CD14-positive monocyte (primary cell): Measurements from ENCODE around the gene GALNS. TPM values are rescaled to one million over a fixed set of nuclear protein-coding genes. Genes with fewer than 3 reads are reported as not detected.

Experiments used
- DNase-seq, 3 donors: peaks; one replicate each; pipeline ENCODE4 v3.0.0-alpha.2; 2011 to 2022
- H2AFZ ChIP-seq: 2 replicates; pipeline ENCODE4 v1.6.0; 2012; ENCODE audit warnings: mild to moderate bottlenecking, low read depth, low read length, inconsistent platforms; ENCODE audit not compliant: insufficient read depth, poor library complexity, severe bottlenecking
- H3K27ac ChIP-seq, 2 donors: 1 replicate in 1 of 2; 2 replicates in 1 of 2; pipeline ENCODE4 v1.5.1; 2012 to 2013; ENCODE audit warnings: low read length in 2 of 2, control low read depth in 1 of 2, inconsistent platforms in 1 of 2, low read depth in 1 of 2, mild to moderate bottlenecking in 1 of 2
- H3K27me3 ChIP-seq, 2 donors: one replicate each; pipeline versions ENCODE4 v1.6.0 to v1.6.1; 2011 to 2013; ENCODE audit warnings: low read length in 2 of 2; ENCODE audit not compliant: control insufficient read depth in 2 of 2, insufficient read depth in 2 of 2
- H3K36me3 ChIP-seq, 2 donors: replicated peaks in 1 of 2; 1 replicate in 1 of 2; 2 replicates in 1 of 2; pipeline versions ENCODE4 v1.5.1 to v1.6.1; 2012 to 2013; ENCODE audit warnings: low read length in 2 of 2, control low read depth in 1 of 2, inconsistent platforms in 1 of 2, mild to moderate bottlenecking in 1 of 2; ENCODE audit not compliant: insufficient read depth in 2 of 2, control insufficient read depth in 1 of 2
- H3K4me1 ChIP-seq, 2 donors: 1 replicate in 1 of 2; 2 replicates in 1 of 2; pipeline versions ENCODE4 v1.5.1 to v1.6.1; 2012 to 2013; ENCODE audit warnings: low read length in 2 of 2, control low read depth in 1 of 2, inconsistent platforms in 1 of 2, mild to moderate bottlenecking in 1 of 2, moderate library complexity in 1 of 2; ENCODE audit not compliant: insufficient read depth in 2 of 2, control insufficient read depth in 1 of 2
- H3K4me2 ChIP-seq: replicated peaks from 2 replicates; pipeline ENCODE3; 2012; ENCODE audit warnings: low read length, moderate library complexity, mild to moderate bottlenecking; ENCODE audit not compliant: poor library complexity, severe bottlenecking; ENCODE audit errors: extremely low read depth
- H3K4me3 ChIP-seq, 3 experiments: fragments of 200-600 bp in 1 of 3; sonication (generic) in 1 of 3; replicated peaks in 1 of 3; 1 replicate in 2 of 3; 2 replicates in 1 of 3; pipeline ENCODE4 v1.5.1; 2011 to 2013; ENCODE audit warnings: low read length in 3 of 3, mild to moderate bottlenecking in 3 of 3, control low read depth in 2 of 3, low read depth in 2 of 3, inconsistent platforms in 1 of 3, moderate library complexity in 1 of 3
- H3K79me2 ChIP-seq: 2 replicates; pipeline ENCODE4 v1.6.0; 2012; ENCODE audit warnings: mild to moderate bottlenecking, control low read depth, inconsistent platforms, low read length, moderate library complexity; ENCODE audit not compliant: insufficient read depth
- H3K9ac ChIP-seq: 2 replicates; pipeline ENCODE4 v1.6.0; 2017; ENCODE audit warnings: low read length, mild to moderate bottlenecking; ENCODE audit not compliant: insufficient read depth, poor library complexity, severe bottlenecking
- H3K9me3 ChIP-seq, 2 donors: replicated peaks in 1 of 2; 1 replicate in 1 of 2; 2 replicates in 1 of 2; pipeline versions ENCODE4 v1.5.1 to v1.6.1; 2012 to 2013; ENCODE audit warnings: low read length in 2 of 2, control low read depth in 1 of 2; ENCODE audit not compliant: control insufficient read depth in 1 of 2, insufficient read depth in 1 of 2
- H4K20me1 ChIP-seq: 2 replicates; pipeline ENCODE4 v1.6.0; 2012; ENCODE audit warnings: mild to moderate bottlenecking, low read length, control low read depth, moderate library complexity; ENCODE audit not compliant: insufficient read depth
- H3K27ac Mint-ChIP-seq, 7 donors: one replicate each; pipeline ENCODE4 v1.8.0; 2020; ENCODE audit warnings: mild to moderate bottlenecking in 7 of 7, mixed read lengths in 7 of 7, moderate library complexity in 6 of 7, inconsistent platforms in 2 of 7
- H3K27me3 Mint-ChIP-seq, 3 donors: one replicate each; pipeline ENCODE4 v1.8.0; 2021 to 2022; ENCODE audit warnings: low read depth in 3 of 3, mild to moderate bottlenecking in 3 of 3, mixed read lengths in 3 of 3, moderate library complexity in 3 of 3, inconsistent platforms in 1 of 3
- H3K36me3 Mint-ChIP-seq, 2 donors: one replicate each; pipeline ENCODE4 v1.8.0; 2020; ENCODE audit warnings: mixed read lengths in 2 of 2, inconsistent platforms in 1 of 2, mild to moderate bottlenecking in 1 of 2
- H3K4me1 Mint-ChIP-seq: one replicate; pipeline ENCODE4 v1.8.0; 2020; ENCODE audit warnings: mild to moderate bottlenecking, mixed read lengths
- H3K4me3 Mint-ChIP-seq, 2 donors: one replicate each; pipeline ENCODE4 v1.8.0; 2020; ENCODE audit warnings: mild to moderate bottlenecking in 2 of 2, mixed read lengths in 2 of 2, moderate library complexity in 1 of 2
- H3K9me3 Mint-ChIP-seq, 7 donors: one replicate each; pipeline ENCODE4 v1.8.0; 2020 to 2022; ENCODE audit warnings: mixed read lengths in 7 of 7, mild to moderate bottlenecking in 6 of 7, moderate library complexity in 6 of 7, inconsistent platforms in 2 of 7
- WGBS: methylation state at CpG from one replicate; pipeline ENCODE4 v1.1.5; 2013; ENCODE audit warnings: missing lambda C conversion rate; ENCODE audit not compliant: insufficient coverage; 5-methylcytosine and 5-hydroxymethylcytosine counted together
- intact Hi-C, 2 donors: fragments of 100-400 bp; cut with micrococcal nuclease; formaldehyde crosslinking; loops; one replicate each; pipeline versions ENCODE4 v1.15.0 to v1.15.1; 2023
- polyA plus RNA-seq, 3 donors: library from polyadenylated mRNA; depleted of rRNA in 1 of 3; unstranded in 2 of 3; stranded (reverse) in 1 of 3; fragments of 300-500 nt in 2 of 3; fragments of >200 nt in 1 of 3; fragmentation: Illumina TruSeq in 2 of 3; gene quantifications; 1 replicate in 2 of 3; 2 replicates in 1 of 3; pipeline ENCODE4 v1.2.3, GENCODE V29; 2012 to 2021
- TF ChIP-seq, protein P1 (sequence below): fragments of 200-600 bp; IDR thresholded peaks from one replicate; pipeline ENCODE4 v1.8.0; 2022; ENCODE audit warnings: antibody characterized with exemption, mild to moderate bottlenecking

GALNS gene
- polyA plus RNA-seq, 3 donors: 20.2 to 34.4 (median 32.2) TPM

GRCh38 chr16:88854306-88855111 is 2.2 kb downstream of the GALNS start:
- peaks cover 72% of the 10 kb centered on the region for H4K20me1 ChIP-seq
- H3K79me2 ChIP-seq: peaks cover 49% of the 10 kb centered on the region
- Mint-ChIP-seq H3K27me3 (peaks cover 0 to 2% (median 0%) of the 10 kb centered on the region in 3 donors), H3K36me3 (peaks cover 25 to 42% of the 10 kb centered on the region in 2 donors), H3K9me3 (peaks cover 0 to 2% (median 0%) of the 10 kb centered on the region in 7 donors), H3K4me1 (peaks cover 58% of the 10 kb centered on the region), H3K4me3 (peak overlapping the region; percentile 69 to 85), H3K27ac (peak overlapping the region; percentile 87 to 96 (median 89))
- H3K4me3 ChIP-seq: peak overlapping the region in 1 of 3 experiments; percentile 73
- H3K9me3 ChIP-seq: no peaks in the 10 kb centered on the region
- H3K27ac ChIP-seq: peak overlapping the region; percentile 70 to 87
- peaks cover 46 to 52% of the 10 kb centered on the region in 2 donors for H3K4me1 ChIP-seq
- intact Hi-C loops: loop anchor here (5.0 to 10.0 kb wide), 6 partner anchors 72 to 650 kb away; partner anchors contain the start of genes CDH15 (in 1 of the 2), SPG7 (in 1 of the 2) and ZNF778 (in 1 of the 2)
- WGBS: 46% methylated on average over 14 of the region's 20 CpGs
- no peaks in the 10 kb centered on the region for H3K27me3 ChIP-seq
- H3K36me3 ChIP-seq: peaks cover 25 to 26% of the 10 kb centered on the region in 2 donors
- H3K9ac ChIP-seq: peak overlapping the region; percentile 60
- peak; percentile 70 to 90 (median 81) for DNase-seq
- TF ChIP-seq, protein P1, sequence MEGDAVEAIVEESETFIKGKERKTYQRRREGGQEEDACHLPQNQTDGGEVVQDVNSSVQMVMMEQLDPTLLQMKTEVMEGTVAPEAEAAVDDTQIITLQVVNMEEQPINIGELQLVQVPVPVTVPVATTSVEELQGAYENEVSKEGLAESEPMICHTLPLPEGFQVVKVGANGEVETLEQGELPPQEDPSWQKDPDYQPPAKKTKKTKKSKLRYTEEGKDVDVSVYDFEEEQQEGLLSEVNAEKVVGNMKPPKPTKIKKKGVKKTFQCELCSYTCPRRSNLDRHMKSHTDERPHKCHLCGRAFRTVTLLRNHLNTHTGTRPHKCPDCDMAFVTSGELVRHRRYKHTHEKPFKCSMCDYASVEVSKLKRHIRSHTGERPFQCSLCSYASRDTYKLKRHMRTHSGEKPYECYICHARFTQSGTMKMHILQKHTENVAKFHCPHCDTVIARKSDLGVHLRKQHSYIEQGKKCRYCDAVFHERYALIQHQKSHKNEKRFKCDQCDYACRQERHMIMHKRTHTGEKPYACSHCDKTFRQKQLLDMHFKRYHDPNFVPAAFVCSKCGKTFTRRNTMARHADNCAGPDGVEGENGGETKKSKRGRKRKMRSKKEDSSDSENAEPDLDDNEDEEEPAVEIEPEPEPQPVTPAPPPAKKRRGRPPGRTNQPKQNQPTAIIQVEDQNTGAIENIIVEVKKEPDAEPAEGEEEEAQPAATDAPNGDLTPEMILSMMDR: no peak
- H3K4me2 ChIP-seq: peak overlapping the region; percentile 100
- no peak overlapping the region for H2AFZ ChIP-seq

- H3K27ac Mint-ChIP-seq: peak overlapping the region; percentile 63 to 96 (median 76)
- H3K4me1 Mint-ChIP-seq: peaks cover 50% of the 10 kb centered on the region
- peaks cover 0 to 2% (median 0%) of the 10 kb centered on the region in 3 donors for H3K27me3 Mint-ChIP-seq
- intact Hi-C loops: loop anchor here (10.0 kb wide), 2 partner anchors 361 to 651 kb away; partner anchors contain the start of genes SPG7 (in 1 of the 2) and ZNF778 (in 1 of the 2)
- H3K9me3 Mint-ChIP-seq: peaks cover 0 to 2% (median 0%) of the 10 kb centered on the region in 7 donors
- H3K9me3 ChIP-seq: no peaks in the 10 kb centered on the region
- peak overlapping the region; percentile 100 for H3K4me2 ChIP-seq
- peak; percentile 62 to 64 (median 64) for DNase-seq
- peaks cover 20 to 38% of the 10 kb centered on the region in 2 donors for H3K36me3 Mint-ChIP-seq
- peaks cover 46 to 51% of the 10 kb centered on the region in 2 donors for H3K4me1 ChIP-seq
- no peaks in the 10 kb centered on the region for H3K27me3 ChIP-seq
- peak overlapping the region in 1 of 3 experiments; percentile 73 for H3K4me3 ChIP-seq
- H3K4me3 Mint-ChIP-seq: peak overlapping the region; percentile 37 to 65
- H2AFZ ChIP-seq: no peak overlapping the region
- H3K27ac ChIP-seq: peak overlapping the region; percentile 70 to 87
- H3K79me2 ChIP-seq: peaks cover 46% of the 10 kb centered on the region
- H3K36me3 ChIP-seq: peaks cover 15 to 19% of the 10 kb centered on the region in 2 donors
- WGBS: 70% methylated on average over 11 of the region's 17 CpGs
- H4K20me1 ChIP-seq: peaks cover 72% of the 10 kb centered on the region
- TF ChIP-seq, protein P1: no peak
- no peak overlapping the region for H3K9ac ChIP-seq
Measured at GRCh38 chr16:88853325-88853941, 3.3 kb downstream of the GALNS start.
